Articular chondrocyte of knee joint (primary cell): ENCODE data around the gene TM9SF2. TPM values are rescaled to one million over a fixed set of nuclear protein-coding genes. Genes with fewer than 3 reads are reported as not detected.

Source experiments
- small RNA-seq: library from RNA; depleted of rRNA; stranded (forward); fragments of <200 nt; gene quantifications from one replicate; pipeline ENCODE3, GENCODE V24; 2012
- total RNA-seq: library from RNA; depleted of rRNA; stranded (reverse); fragments of >200 nt; gene quantifications from 2 replicates; pipeline ENCODE4 v1.2.3, GENCODE V29; 2012

Gene TM9SF2, protein sequence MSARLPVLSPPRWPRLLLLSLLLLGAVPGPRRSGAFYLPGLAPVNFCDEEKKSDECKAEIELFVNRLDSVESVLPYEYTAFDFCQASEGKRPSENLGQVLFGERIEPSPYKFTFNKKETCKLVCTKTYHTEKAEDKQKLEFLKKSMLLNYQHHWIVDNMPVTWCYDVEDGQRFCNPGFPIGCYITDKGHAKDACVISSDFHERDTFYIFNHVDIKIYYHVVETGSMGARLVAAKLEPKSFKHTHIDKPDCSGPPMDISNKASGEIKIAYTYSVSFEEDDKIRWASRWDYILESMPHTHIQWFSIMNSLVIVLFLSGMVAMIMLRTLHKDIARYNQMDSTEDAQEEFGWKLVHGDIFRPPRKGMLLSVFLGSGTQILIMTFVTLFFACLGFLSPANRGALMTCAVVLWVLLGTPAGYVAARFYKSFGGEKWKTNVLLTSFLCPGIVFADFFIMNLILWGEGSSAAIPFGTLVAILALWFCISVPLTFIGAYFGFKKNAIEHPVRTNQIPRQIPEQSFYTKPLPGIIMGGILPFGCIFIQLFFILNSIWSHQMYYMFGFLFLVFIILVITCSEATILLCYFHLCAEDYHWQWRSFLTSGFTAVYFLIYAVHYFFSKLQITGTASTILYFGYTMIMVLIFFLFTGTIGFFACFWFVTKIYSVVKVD
- total RNA-seq: 178 and 183 TPM in 2 replicates

DNA sequence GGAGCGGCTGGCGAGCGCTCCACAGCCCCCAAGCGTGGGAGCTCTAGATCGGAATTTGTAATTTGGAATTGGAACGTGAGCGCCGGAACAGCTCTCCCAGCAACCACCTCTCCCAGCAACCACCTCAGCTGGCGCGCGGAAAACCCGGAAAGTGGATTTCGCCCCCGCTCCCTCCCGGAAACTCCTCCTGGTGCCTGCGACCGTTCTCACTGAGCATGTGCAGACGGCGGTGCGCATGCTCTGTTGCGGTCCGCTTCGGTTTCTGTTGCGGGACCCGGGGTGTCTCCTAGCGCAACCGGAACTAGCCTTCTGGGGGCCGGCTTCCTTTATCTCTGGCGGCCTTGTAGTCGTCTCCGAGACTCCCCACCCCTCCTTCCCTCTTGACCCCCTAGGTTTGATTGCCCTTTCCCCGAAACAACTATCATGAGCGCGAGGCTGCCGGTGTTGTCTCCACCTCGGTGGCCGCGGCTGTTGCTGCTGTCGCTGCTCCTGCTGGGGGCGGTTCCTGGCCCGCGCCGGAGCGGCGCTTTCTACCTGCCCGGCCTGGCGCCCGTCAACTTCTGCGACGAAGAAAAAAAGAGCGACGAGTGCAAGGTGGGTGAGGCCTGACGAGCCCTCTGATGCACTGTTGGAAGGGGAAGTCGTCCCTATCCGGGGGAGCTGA is at the start of gene TM9SF2:
TM9SF2 (plus strand) TSS at position 289 of the 664 bp plus-strand sequence; CDS start at position 424, 135 bp downstream.

DNA sequence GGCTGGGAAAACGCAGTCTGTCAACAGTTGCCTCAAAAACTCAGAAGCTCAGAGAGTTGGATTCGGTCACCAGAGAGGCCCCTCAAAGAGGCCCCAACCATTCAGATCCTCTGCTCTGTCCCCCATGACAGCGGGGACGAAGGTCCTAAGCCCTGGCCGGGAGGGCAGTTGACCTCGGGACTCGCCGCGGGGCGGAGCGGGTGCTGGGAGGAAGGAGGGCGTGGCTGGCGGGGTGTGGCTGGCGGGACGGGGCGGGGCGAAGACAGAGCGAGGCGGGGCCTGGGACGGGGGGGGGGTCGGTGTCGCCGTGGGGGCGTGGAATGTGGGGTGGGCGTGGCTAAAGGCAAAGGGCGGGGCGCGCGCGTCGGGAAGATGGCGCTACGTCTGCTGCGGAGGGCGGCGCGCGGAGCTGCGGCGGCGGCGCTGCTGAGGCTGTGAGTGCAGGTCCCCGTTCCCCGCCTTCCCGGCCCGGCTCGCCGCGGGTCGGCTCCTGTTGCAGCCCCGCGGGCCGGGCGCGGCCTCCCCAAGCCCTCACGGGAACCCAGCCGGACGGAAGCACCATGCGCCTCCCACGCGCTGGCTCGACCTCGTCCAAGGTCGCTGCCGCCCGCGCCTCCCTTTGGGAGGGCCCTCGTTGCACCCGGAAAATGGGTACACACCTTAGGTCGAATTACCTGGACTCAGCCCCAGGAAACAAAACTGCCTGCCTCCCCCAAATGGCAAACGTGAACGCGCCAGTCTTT is 105.2 kb downstream of the TM9SF2 start, which contains the start of gene CLYBL:
CLYBL (plus strand) TSS at position 367 of the 743 bp plus-strand sequence.

Small RNA genes within 50 kb of the gene (small RNA-seq; reads per million reads assigned to genes)
- not detected for gene AL139035.1

Other genes with a start within 250 kb of the TM9SF2 start
- gene GPR18, start 243.1 kb upstream of the TM9SF2 start, total RNA-seq: not detected in 2 replicates
- 0.11 and 0.52 TPM in 2 replicates for gene GPR183, start 194.1 kb upstream of the TM9SF2 start, total RNA-seq
- 0.78 and 2.1 TPM in 2 replicates for gene CLYBL, start 105.2 kb downstream of the TM9SF2 start, total RNA-seq